HepG2 (cell line): ENCODE data around the gene ELF2. TPM values are rescaled to one million over a fixed set of nuclear protein-coding genes. Genes with fewer than 3 reads are reported as not detected.

Experiments used
- ATAC-seq: fragments of 200-7000 bp; cut with Tn5 transposase; 3 replicates; pipeline ENCODE4 v1.9.1; 2020; ENCODE audit warnings: mild to moderate bottlenecking, moderate library complexity
- BruUV-seq: library from RNA; stranded (reverse); fragments of 400-500 nt; replicated peaks from 2 replicates; lab custom pipeline; 2021; lab: Mats Ljungman, UMichigan
- CTCF ChIA-PET: fragments of 300-600 bp; formaldehyde crosslinking; extraction: SDS; loops from one replicate; lab custom pipeline; 2021; ENCODE audit warnings: low total read pairs, inconsistent platforms, low intra/inter-chr PET ratio; lab: Yijun Ruan, JAX
- POLR2A ChIA-PET: fragments of 350-600 bp; sonication (Branson Sonifier 250); formaldehyde crosslinking; loops from one replicate; lab custom pipeline; 2020; ENCODE audit warnings: antibody characterized with exemption, inconsistent platforms; lab: Yijun Ruan, JAX
- DNase-seq: peaks from one replicate; pipeline ENCODE4 v3.0.0-alpha.2; 2015; ENCODE audit warnings: low spot score
- FAIRE-seq: peaks from 3 replicates; lab custom pipeline; 2011; peaks lifted over from hg19 to GRCh38; lab: Jason Lieb, UNC
- H2AFZ ChIP-seq: one replicate; pipeline ENCODE4 v1.6.1; 2011; ENCODE audit warnings: low read length, inconsistent platforms
- H3K27ac ChIP-seq: fragments of 300-600 bp; 3 replicates; pipeline ENCODE4 v1.8.0; 2011; ENCODE audit warnings: mixed run types, mild to moderate bottlenecking, mixed read lengths, low read length, inconsistent platforms; ENCODE audit not compliant: insufficient read depth; ENCODE audit errors: extremely low read length
- H3K27me3 ChIP-seq, 2 experiments: fragments of 200-600 bp in 1 of 2; 2 replicates in 1 of 2; 3 replicates in 1 of 2; pipeline versions ENCODE4 v1.6.0 to v1.8.0; 2011; ENCODE audit warnings: low read length in 2 of 2, mild to moderate bottlenecking in 2 of 2, moderate library complexity in 2 of 2, inconsistent platforms in 1 of 2; ENCODE audit not compliant: insufficient read depth in 2 of 2, control insufficient read depth in 1 of 2
- H3K36me3 ChIP-seq, 2 experiments: fragments of 200-600 bp in 1 of 2; replicated peaks in 1 of 2; 2 replicates in 1 of 2; 3 replicates in 1 of 2; pipeline versions ENCODE4 v1.5.1 to v1.8.0; 2011; ENCODE audit warnings: low read length in 2 of 2, inconsistent platforms in 1 of 2; ENCODE audit not compliant: insufficient read depth in 2 of 2, control insufficient read depth in 1 of 2
- H3K4me1 ChIP-seq: 2 replicates; pipeline ENCODE4 v1.5.1; 2012; ENCODE audit warnings: low read length, inconsistent platforms; ENCODE audit not compliant: insufficient read depth
- H3K4me2 ChIP-seq: 2 replicates; pipeline ENCODE4 v1.6.0; 2011; ENCODE audit warnings: low read depth, low read length, inconsistent platforms
- H3K4me3 ChIP-seq, 3 experiments: fragments of 200-600 bp in 1 of 3; sonication (generic), shearing (Covaris generic) in 1 of 3; replicated peaks in 1 of 3; 2 replicates each; pipeline ENCODE4 v1.5.1; 2011 to 2016; ENCODE audit warnings: low read length in 3 of 3, inconsistent platforms in 2 of 3, low read depth in 2 of 3, mild to moderate bottlenecking in 2 of 3, control low read depth in 1 of 3, mixed read lengths in 1 of 3; ENCODE audit not compliant: insufficient read depth in 1 of 3
- H3K79me2 ChIP-seq: one replicate; pipeline ENCODE4 v1.6.1; 2011; ENCODE audit warnings: low read length, inconsistent platforms; ENCODE audit not compliant: insufficient read depth
- H3K9ac ChIP-seq: 2 replicates; pipeline ENCODE4 v1.6.0; 2011; ENCODE audit warnings: mild to moderate bottlenecking, low read depth, low read length, inconsistent platforms; ENCODE audit not compliant: insufficient read depth
- H3K9me3 ChIP-seq: 2 replicates; pipeline ENCODE4 v1.5.1; 2012; ENCODE audit warnings: mild to moderate bottlenecking, low read length
- H4K20me1 ChIP-seq: 2 replicates; pipeline ENCODE4 v1.6.0; 2011; ENCODE audit warnings: inconsistent platforms, mild to moderate bottlenecking, low read length, moderate library complexity; ENCODE audit not compliant: insufficient read depth
- BHLHE40 ChIP-seq: IDR thresholded peaks from 2 replicates; pipeline ENCODE4 v1.6.1; 2011; ENCODE audit warnings: low read length, improper control_type of control experiment
- CHD2 ChIP-seq: IDR thresholded peaks from 2 replicates; pipeline ENCODE4 v1.6.1; 2011; ENCODE audit warnings: low read depth, low read length, improper control_type of control experiment
- EP300 ChIP-seq, 3 experiments: sonication (generic) in 1 of 3; formaldehyde crosslinking in 1 of 3; IDR thresholded peaks; 2 replicates each; pipeline versions ENCODE4 v1.5.1 to v1.6.1; 2011 to 2020; ENCODE audit warnings: low read depth in 2 of 3, low read length in 2 of 3, borderline replicate concordance in 1 of 3, improper control_type of control experiment in 1 of 3, mild to moderate bottlenecking in 1 of 3, missing genetic modification reagents in 1 of 3, moderate library complexity in 1 of 3
- LCORL ChIP-seq, 2 experiments: fragments of 450-650 bp in 1 of 2; sonication (generic) in 1 of 2; formaldehyde crosslinking in 1 of 2; IDR thresholded peaks; 2 replicates each; pipeline versions ENCODE4 v1.5.0 to v1.6.1; 2017 to 2020; ENCODE audit warnings: antibody characterized with exemption in 1 of 2, missing genetic modification reagents in 1 of 2
- MBNL3 ChIP-seq: fragments of 250-450 bp; sonication (Bioruptor Pico); conservative IDR thresholded peaks from 2 replicates; pipeline ENCODE4 v1.8.0; 2022; ENCODE audit warnings: mild to moderate bottlenecking, inconsistent platforms
- MYC ChIP-seq: sonication (generic); formaldehyde crosslinking; IDR thresholded peaks from 2 replicates; pipeline ENCODE4 v1.9.0; 2021; ENCODE audit warnings: missing genetic modification reagents, borderline replicate concordance
- ONECUT2 ChIP-seq: sonication (generic); formaldehyde crosslinking; IDR thresholded peaks from 2 replicates; pipeline ENCODE4 v1.4.0; 2020; ENCODE audit warnings: missing genetic modification reagents
- RBM22 ChIP-seq: fragments of 200-400 bp; formaldehyde crosslinking; optimal IDR thresholded peaks from 2 replicates; pipeline ENCODE3; 2017; ENCODE audit warnings: mild to moderate bottlenecking, low read length, moderate library complexity
- REXO4 ChIP-seq: sonication (generic); formaldehyde crosslinking; IDR thresholded peaks from 2 replicates; pipeline ENCODE4 v1.8.0; 2022; ENCODE audit warnings: missing genetic modification reagents, mild to moderate bottlenecking, borderline replicate concordance
- WIZ ChIP-seq: sonication (generic); formaldehyde crosslinking; IDR thresholded peaks from 2 replicates; pipeline ENCODE4 v1.5.1; 2020; ENCODE audit warnings: mild to moderate bottlenecking, missing genetic modification reagents
- ZBTB7B ChIP-seq: sonication (generic); formaldehyde crosslinking; IDR thresholded peaks from 2 replicates; pipeline ENCODE4 v1.4.0; 2020; ENCODE audit warnings: missing genetic modification reagents
- ZFAT ChIP-seq: sonication (generic); formaldehyde crosslinking; conservative IDR thresholded peaks from 2 replicates; pipeline ENCODE4 v1.8.1; 2023; ENCODE audit warnings: missing genetic modification reagents, inconsistent platforms
- ZFY ChIP-seq: sonication (generic); formaldehyde crosslinking; IDR thresholded peaks from 2 replicates; pipeline ENCODE4 v1.4.0; 2020; ENCODE audit warnings: missing genetic modification reagents
- ZNF317 ChIP-seq: sonication (generic); formaldehyde crosslinking; IDR thresholded peaks from 2 replicates; pipeline ENCODE4 v1.5.0; 2020; ENCODE audit warnings: mild to moderate bottlenecking, missing genetic modification reagents
- ZNF615 ChIP-seq: sonication (generic); formaldehyde crosslinking; IDR thresholded peaks from 2 replicates; pipeline ENCODE4 v1.5.0; 2020; ENCODE audit warnings: mild to moderate bottlenecking, missing genetic modification reagents, borderline replicate concordance
- WGBS: methylation state at CpG from one replicate; pipeline ENCODE4 v1.1.6; 2017; ENCODE audit warnings: low lambda C conversion rate; 5-methylcytosine and 5-hydroxymethylcytosine counted together
- in situ Hi-C: cut with HindIII; loops from 2 replicates; pipeline ENCODE4 v1.10.0; 2017; ENCODE audit warnings: low pct_unique_long_range_greater_than_20kb; ENCODE audit not compliant: extremely low pct_ligation_motif_present
- intact Hi-C: fragments of 100-400 bp; cut with micrococcal nuclease; formaldehyde crosslinking; loops from one replicate; pipeline ENCODE4 v1.10.0; 2022; ENCODE audit not compliant: unreplicated experiment
- polyA plus RNA-seq, 8 experiments: library from polyadenylated mRNA; depleted of rRNA in 3 of 8; stranded (reverse) in 7 of 8; unstranded in 1 of 8; fragments of >200 nt; fragmentation: Illumina TruSeq in 4 of 8; extraction: Trizol in 4 of 8; gene quantifications; 2 replicates each; pipeline versions ENCODE4 v1.2.1 to v1.2.3, GENCODE V29; 2011 to 2016; ENCODE audit warnings: low read depth in 4 of 8, missing spikeins in 1 of 8, mixed read lengths in 1 of 8; ENCODE audit not compliant: insufficient read depth in 1 of 8
- total RNA-seq, 5 experiments: library from RNA; depleted of rRNA; stranded (reverse); fragments of >200 nt; fragmentation: Illumina TruSeq; extraction: Trizol; gene quantifications; 2 replicates each; pipeline ENCODE4 v1.2.3, GENCODE V29; 2016; ENCODE audit warnings: low read depth in 1 of 5
- TF ChIP-seq, protein P1 (sequence below): sonication (generic); formaldehyde crosslinking; IDR thresholded peaks from 2 replicates; pipeline ENCODE4 v1.5.1; 2020; ENCODE audit warnings: mild to moderate bottlenecking, missing genetic modification reagents, moderate library complexity
- TF ChIP-seq, protein P2 (sequence below): sonication (generic); formaldehyde crosslinking; IDR thresholded peaks from 2 replicates; pipeline ENCODE4 v1.5.0; 2020; ENCODE audit warnings: mild to moderate bottlenecking, low read depth, missing genetic modification reagents, borderline replicate concordance
- TF ChIP-seq, protein P3 (sequence below): sonication (generic); formaldehyde crosslinking; IDR thresholded peaks from 2 replicates; pipeline ENCODE4 v1.4.0; 2020; ENCODE audit warnings: missing genetic modification reagents

The ELF2 gene
- total and polyA plus RNA-seq, 2 of the 13 experiments (the other 11 are each of a cell fraction or from before 2014, with no cell fraction given), result 28.6 to 35.4 TPM

DNA sequence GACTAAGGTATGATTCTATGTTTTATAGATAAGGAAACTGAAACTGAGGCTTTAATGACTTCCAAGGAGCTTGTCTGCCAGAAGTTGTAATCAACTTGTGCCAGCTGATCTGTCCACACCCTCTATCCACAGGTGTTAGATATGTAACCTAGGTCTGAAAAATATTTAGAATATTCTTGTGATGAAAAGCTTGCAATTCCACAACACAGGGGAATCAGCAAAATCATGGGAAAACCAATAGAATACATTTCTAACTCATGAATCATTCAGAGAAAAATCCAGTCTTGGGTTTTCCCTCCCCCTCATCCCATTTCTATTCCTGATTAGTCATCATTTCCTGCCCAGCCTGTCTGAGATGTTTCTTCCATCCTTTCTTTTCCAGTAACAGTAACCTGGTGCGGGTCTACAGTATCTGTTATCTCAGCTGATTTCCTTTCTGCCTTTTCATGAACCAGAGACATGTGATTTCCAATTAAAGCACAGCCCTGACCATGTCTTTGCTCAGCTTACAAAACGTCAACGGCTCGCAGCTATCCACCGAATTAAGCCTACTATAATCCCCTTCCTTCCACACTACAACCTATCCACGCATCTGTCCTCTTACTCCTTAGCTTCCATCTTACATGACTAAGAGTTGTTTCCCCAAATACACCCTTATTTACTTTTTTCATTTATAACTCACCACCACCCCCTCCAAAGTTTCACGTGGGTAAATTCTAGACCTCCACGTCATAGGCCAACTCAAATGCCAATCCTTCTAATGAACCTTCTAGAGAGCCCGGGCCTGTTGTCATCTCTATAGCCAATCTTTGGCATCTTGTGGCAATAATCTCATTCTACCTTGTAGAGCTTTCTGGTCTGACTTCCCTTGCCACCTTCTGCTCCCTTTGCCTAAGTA is 162.4 kb downstream of the ELF2 start (continued):
- peak in 1 of 2 experiments; percentile 20; a peak in 1 of 4 replicates for TF ChIP-seq EP300 (IDR thresholded peaks at IDR 0.05; ENCODE audit: low read depth in 2 of 2, low read length in 2 of 2)
- TF ChIP-seq EP300 (CRISPR knock-in tag; IDR thresholded peaks at IDR 0.05; ENCODE audit: borderline replicate concordance), result no peak
- TF ChIP-seq LCORL (IDR thresholded peaks at IDR 0.05), result no peak
- TF ChIP-seq LCORL (CRISPR knock-in tag; IDR thresholded peaks at IDR 0.05), result peak; percentile 38; the same call in 1 of the 2 replicates
- TF ChIP-seq ZNF317 (CRISPR knock-in tag), result peak; percentile 96
- TF ChIP-seq, all 625 proteins: peak for 24

DNA sequence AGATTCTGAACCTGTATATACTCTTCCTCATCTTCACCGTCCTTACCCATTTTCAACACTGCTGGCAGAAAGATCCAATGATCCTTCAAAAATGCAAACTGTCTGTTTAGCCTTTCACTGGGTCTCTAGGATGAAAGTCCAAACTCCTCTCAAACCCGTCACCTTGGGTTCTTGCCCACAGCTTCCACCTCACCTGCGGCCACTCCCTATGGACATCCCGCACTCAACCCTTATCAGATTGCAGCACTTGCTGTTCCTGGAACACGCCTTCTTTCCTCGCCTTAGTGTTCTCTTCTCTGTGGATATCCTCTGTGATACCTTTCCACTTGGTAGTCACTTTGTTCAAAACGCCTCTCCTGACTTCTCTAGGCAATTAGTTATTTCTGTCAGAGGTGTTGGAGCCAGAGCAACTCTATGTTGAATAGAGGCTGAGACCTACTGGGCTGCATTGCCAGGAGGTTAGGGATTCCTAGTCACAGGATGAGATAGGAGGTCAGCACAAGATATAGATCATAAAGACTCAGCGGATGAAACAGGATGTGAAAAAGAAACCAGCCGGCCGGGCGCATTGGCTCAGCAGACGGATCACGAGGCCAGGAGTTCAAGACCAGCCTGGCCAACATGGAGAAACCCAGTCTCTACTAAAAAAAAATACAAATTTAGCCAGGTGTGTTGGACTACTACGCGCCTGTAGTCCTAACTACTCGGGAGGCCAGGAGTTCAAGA is 165.6 kb downstream of the ELF2 start:
- Histone ChIP-seq H3K9me3 (peaks cover 8% of the 10 kb centered on the region; the same call in 1 of the 2 replicates), H3K9ac (no peak overlapping the region), H2AFZ (no peak overlapping the region), H3K79me2 (peaks cover 5% of the 10 kb centered on the region), H3K4me1 (peaks cover 48% of the 10 kb centered on the region), H3K27ac (no peak overlapping the region), H3K27me3 (no peaks in the 10 kb centered on the region; a peak in 1 of 5 replicates), H4K20me1 (no peaks in the 10 kb centered on the region), H3K4me3 (no peak overlapping the region), H3K4me2 (peak overlapping the region; percentile 23; the same call in 1 of the 2 replicates), H3K36me3 (no peaks in the 10 kb centered on the region)
- POLR2A ChIA-PET, result no interaction called here
- CTCF ChIA-PET, result no interaction called here
- intact Hi-C loops, result no loop called here
- in situ Hi-C loops, result no loop called here
- no TSS peak for BruUV-seq
- DNase-seq, result no peak
- ATAC-seq, result no peak
- 60% methylated on average over 16 of the region's 16 CpGs for WGBS
- FAIRE-seq, result no peak
- TF ChIP-seq ZBTB7B (CRISPR knock-in tag) (no peak), MBNL3 (CRISPR knock-in tag) (no peak), WIZ (CRISPR knock-in tag) (no peak), CHD2 (no peak), BHLHE40 (no peak), MYC (CRISPR knock-in tag) (no peak), RBM22 (no peak), REXO4 (CRISPR knock-in tag) (no peak), ZFY (no peak), ZNF615 (CRISPR knock-in tag) (no peak), ONECUT2 (CRISPR knock-in tag) (no peak), ZFAT (CRISPR knock-in tag) (no peak)
- TF ChIP-seq, protein P1, sequence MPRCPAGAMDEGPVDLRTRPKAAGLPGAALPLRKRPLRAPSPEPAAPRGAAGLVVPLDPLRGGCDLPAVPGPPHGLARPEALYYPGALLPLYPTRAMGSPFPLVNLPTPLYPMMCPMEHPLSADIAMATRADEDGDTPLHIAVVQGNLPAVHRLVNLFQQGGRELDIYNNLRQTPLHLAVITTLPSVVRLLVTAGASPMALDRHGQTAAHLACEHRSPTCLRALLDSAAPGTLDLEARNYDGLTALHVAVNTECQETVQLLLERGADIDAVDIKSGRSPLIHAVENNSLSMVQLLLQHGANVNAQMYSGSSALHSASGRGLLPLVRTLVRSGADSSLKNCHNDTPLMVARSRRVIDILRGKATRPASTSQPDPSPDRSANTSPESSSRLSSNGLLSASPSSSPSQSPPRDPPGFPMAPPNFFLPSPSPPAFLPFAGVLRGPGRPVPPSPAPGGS (CRISPR knock-in tag), result no peak
- TF ChIP-seq, protein P2, sequence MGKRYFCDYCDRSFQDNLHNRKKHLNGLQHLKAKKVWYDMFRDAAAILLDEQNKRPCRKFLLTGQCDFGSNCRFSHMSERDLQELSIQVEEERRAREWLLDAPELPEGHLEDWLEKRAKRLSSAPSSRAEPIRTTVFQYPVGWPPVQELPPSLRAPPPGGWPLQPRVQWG (CRISPR knock-in tag), result no peak
- TF ChIP-seq, protein P3, sequence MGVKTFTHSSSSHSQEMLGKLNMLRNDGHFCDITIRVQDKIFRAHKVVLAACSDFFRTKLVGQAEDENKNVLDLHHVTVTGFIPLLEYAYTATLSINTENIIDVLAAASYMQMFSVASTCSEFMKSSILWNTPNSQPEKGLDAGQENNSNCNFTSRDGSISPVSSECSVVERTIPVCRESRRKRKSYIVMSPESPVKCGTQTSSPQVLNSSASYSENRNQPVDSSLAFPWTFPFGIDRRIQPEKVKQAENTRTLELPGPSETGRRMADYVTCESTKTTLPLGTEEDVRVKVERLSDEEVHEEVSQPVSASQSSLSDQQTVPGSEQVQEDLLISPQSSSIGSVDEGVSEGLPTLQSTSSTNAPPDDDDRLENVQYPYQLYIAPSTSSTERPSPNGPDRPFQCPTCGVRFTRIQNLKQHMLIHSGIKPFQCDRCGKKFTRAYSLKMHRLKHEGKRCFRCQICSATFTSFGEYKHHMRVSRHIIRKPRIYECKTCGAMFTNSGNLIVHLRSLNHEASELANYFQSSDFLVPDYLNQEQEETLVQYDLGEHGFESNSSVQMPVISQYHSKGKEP (CRISPR knock-in tag), result no peak
